Tibial artery (tissue), 4 donors: Measurements from ENCODE around the gene DNAAF3.

Experiments used
- DNase-seq, 2 donors: peaks; one replicate each; pipeline ENCODE4 v3.0.0-alpha.2; 2019
- H3K27ac ChIP-seq, 2 donors: fragments of 200-600 bp; sonication (generic) in 1 of 2; 1 replicate in 1 of 2; 2 replicates in 1 of 2; pipeline ENCODE4 v1.5.1; 2018 to 2019; ENCODE audit warnings: mild to moderate bottlenecking in 1 of 2
- H3K27me3 ChIP-seq, 2 donors: fragments of 200-600 bp; sonication (generic) in 1 of 2; one replicate each; pipeline versions ENCODE4 v1.5.1 to v1.6.0; 2016 to 2019
- H3K36me3 ChIP-seq, 3 donors: fragments of 200-600 bp; sonication (generic) in 2 of 3; one replicate each; pipeline ENCODE4 v1.5.1; 2016 to 2019; ENCODE audit warnings: mild to moderate bottlenecking in 2 of 3
- H3K4me1 ChIP-seq, 4 donors: fragments of 200-600 bp; sonication (generic) in 2 of 4; 1 replicate in 3 of 4; 2 replicates in 1 of 4; pipeline ENCODE4 v1.5.1; 2016 to 2019
- H3K4me3 ChIP-seq, 2 donors: fragments of 200-600 bp; sonication (generic) in 1 of 2; 1 replicate in 1 of 2; 2 replicates in 1 of 2; pipeline ENCODE4 v1.5.1; 2018 to 2019; ENCODE audit warnings: mild to moderate bottlenecking in 2 of 2
- H3K9me3 ChIP-seq, 3 donors: fragments of 200-600 bp; sonication (generic) in 1 of 3; one replicate each; pipeline ENCODE4 v1.5.1; 2016 to 2019
- CTCF ChIP-seq, 2 experiments: fragments of 200-600 bp in 1 of 2; fragments of 450-650 bp in 1 of 2; IDR thresholded peaks; one replicate each; pipeline ENCODE4 v1.5.1; 2017 to 2019; ENCODE audit warnings: antibody characterized with exemption in 2 of 2, mild to moderate bottlenecking in 1 of 2, moderate library complexity in 1 of 2
- intact Hi-C: fragments of 100-400 bp; cut with DNase I; formaldehyde crosslinking; loops from one replicate; pipeline ENCODE4 v1.15.0; 2023; ENCODE audit warnings: low total_unique reads

DNAAF3 gene

GRCh38 chr19:55166530-55167268, at the start of gene DNAAF3:
Gene DNAAF3, minus strand, starts transcription at chr19:55166613. Its CDS starts 200 bp downstream, at chr19:55166413.
- intact Hi-C loops = no loop called here
- DNase-seq = peak; percentile 78 to 82
- TF ChIP-seq CTCF (IDR thresholded peaks at IDR 0.05) = no peak
- peaks cover 0 to 82% of the 10 kb centered on the region in 2 donors for H3K27me3 ChIP-seq
- peak within 1 kb of the TSS in 1 of 2 donors; percentile 37 for H3K4me3 ChIP-seq
- peaks cover 0 to 9% (median 5%) of the 10 kb centered on the region in 4 donors for H3K4me1 ChIP-seq
- no peaks in the 10 kb centered on the region for H3K9me3 ChIP-seq
- no peak within 1 kb of the TSS for H3K27ac ChIP-seq
- no peaks in the 10 kb centered on the region for H3K36me3 ChIP-seq

GRCh38 chr19:55213547-55213946, 47.1 kb upstream of the DNAAF3 start:
- no peak for TF ChIP-seq CTCF (IDR thresholded peaks at IDR 0.05)
- peaks cover 0 to 10% (median 2%) of the 10 kb centered on the region in 4 donors for H3K4me1 ChIP-seq
- H3K4me3 ChIP-seq = no peak overlapping the region
- no peak overlapping the region for H3K27ac ChIP-seq
- DNase-seq = no peak
- H3K27me3 ChIP-seq = peaks cover 0 to 14% of the 10 kb centered on the region in 2 donors
- intact Hi-C loops = no loop called here
- no peaks in the 10 kb centered on the region for H3K36me3 ChIP-seq
- peaks cover 5 to 14% (median 11%) of the 10 kb centered on the region in 3 donors for H3K9me3 ChIP-seq

GRCh38 chr19:55212447-55212846, 46.0 kb upstream of the DNAAF3 start:
- no peak for DNase-seq
- Histone ChIP-seq H3K27me3 (peaks cover 0 to 16% of the 10 kb centered on the region in 2 donors), H3K36me3 (no peaks in the 10 kb centered on the region), H3K27ac (no peak overlapping the region), H3K4me3 (no peak overlapping the region), H3K9me3 (peaks cover 5 to 14% (median 11%) of the 10 kb centered on the region in 3 donors), H3K4me1 (peaks cover 0 to 10% (median 2%) of the 10 kb centered on the region in 4 donors)
- TF ChIP-seq CTCF (IDR thresholded peaks at IDR 0.05) = no peak
- intact Hi-C loops = no loop called here

GRCh38 chr19:55209693-55210472, 43.5 kb upstream of the DNAAF3 start:
- intact Hi-C loops = no loop called here
- no peak overlapping the region for H3K4me3 ChIP-seq
- H3K27me3 ChIP-seq = peaks cover 0 to 21% of the 10 kb centered on the region in 2 donors
- no peak overlapping the region for H3K27ac ChIP-seq
- peaks cover 0 to 6% (median 5%) of the 10 kb centered on the region in 4 donors for H3K4me1 ChIP-seq
- no peak for DNase-seq
- no peaks in the 10 kb centered on the region for H3K36me3 ChIP-seq
- peaks cover 5 to 11% (median 8%) of the 10 kb centered on the region in 3 donors for H3K9me3 ChIP-seq
- TF ChIP-seq CTCF (IDR thresholded peaks at IDR 0.05) = no peak

- Histone ChIP-seq H3K27ac (no peak within 1 kb of the TSS), H3K4me1 (peaks cover 0 to 6% (median 5%) of the 10 kb centered on the region in 4 donors), H3K9me3 (peaks cover 5 to 11% (median 8%) of the 10 kb centered on the region in 3 donors), H3K4me3 (no peak within 1 kb of the TSS), H3K27me3 (peaks cover 0 to 27% of the 10 kb centered on the region in 2 donors), H3K36me3 (no peaks in the 10 kb centered on the region)
- DNase-seq = no peak
- TF ChIP-seq CTCF (IDR thresholded peaks at IDR 0.05) = no peak
- intact Hi-C loops = no loop called here
Observed at GRCh38 chr19:55208880-55209692, 42.7 kb upstream of the DNAAF3 start, which contains the start of gene PTPRH. Gene PTPRH, minus strand, starts transcription at chr19:55209501. Its CDS starts 68 bp downstream, at chr19:55209433.
